HG02970 (cell line): ENCODE measurements around the gene ATF6.

Experiments
- ATAC-seq: cut with Tn5 transposase; IDR thresholded peaks from one replicate; pipeline ENCODE4 v1.9.1; 2021; ENCODE audit warnings: mild to moderate bottlenecking, moderate library complexity, moderate number of reproducible peaks; ENCODE audit not compliant: unreplicated experiment, low FRiP score

Gene ATF6

GRCh38 chr1:161929137-161929536 lies 163.0 kb downstream of the ATF6 start:
- ATAC-seq = no peak

GRCh38 chr1:161930064-161930463 lies 163.9 kb downstream of the ATF6 start:
- no peak for ATAC-seq

- no peak for ATAC-seq
These were observed 166.5 kb downstream of the ATF6 start for GRCh38 chr1:161932668-161933067.

- ATAC-seq = no peak
These were observed 167.8 kb downstream of the ATF6 start for GRCh38 chr1:161933592-161934588.

- ATAC-seq = no peak
These were observed 169.1 kb downstream of the ATF6 start for GRCh38 chr1:161935264-161935663.

GRCh38 chr1:161936786-161937185 lies 170.7 kb downstream of the ATF6 start:
- no peak for ATAC-seq

- ATAC-seq = no peak
These were observed 174.9 kb downstream of the ATF6 start for GRCh38 chr1:161940866-161941591.

- ATAC-seq = no peak
These were observed 175.8 kb downstream of the ATF6 start for GRCh38 chr1:161941726-161942436.

- no peak for ATAC-seq
These were observed 177.6 kb downstream of the ATF6 start for GRCh38 chr1:161943737-161944136.

GRCh38 chr1:161944381-161944780 lies 178.3 kb downstream of the ATF6 start:
- ATAC-seq = no peak

GRCh38 chr1:161945306-161946060 lies 179.4 kb downstream of the ATF6 start:
- no peak for ATAC-seq

- ATAC-seq = no peak
These were observed 180.2 kb downstream of the ATF6 start for GRCh38 chr1:161946071-161946987.

GRCh38 chr1:161948435-161948834 lies 182.3 kb downstream of the ATF6 start:
- ATAC-seq = no peak

GRCh38 chr1:161949548-161949947 lies 183.4 kb downstream of the ATF6 start:
- ATAC-seq = no peak

GRCh38 chr1:161950377-161950776 lies 184.3 kb downstream of the ATF6 start:
- no peak for ATAC-seq

GRCh38 chr1:161951646-161952045 lies 185.5 kb downstream of the ATF6 start:
- ATAC-seq = no peak

- ATAC-seq = no peak
These were observed 186.6 kb downstream of the ATF6 start for GRCh38 chr1:161952607-161953172.

- ATAC-seq = no peak
These were observed 187.3 kb downstream of the ATF6 start for GRCh38 chr1:161953256-161953920.
